SU-DHL-6 (cell line): ENCODE results near the gene KIF3C.
A peak's percentile ranks its signal among the peaks of the same experiment; 100 is the strongest.

Experiments used
- EZH2phosphoT487 ChIP-seq: fragments of 200-600 bp; sonication (generic), shearing (Covaris generic); conservative IDR thresholded peaks from 2 replicates; pipeline ENCODE4 v1.6.1; 2018; ENCODE audit warnings: mild to moderate bottlenecking, antibody characterized with exemption, low read length, moderate library complexity, mixed read lengths
- TF ChIP-seq, protein P1 (sequence below): fragments of 200-600 bp; sonication (generic); IDR thresholded peaks from one replicate; pipeline ENCODE4 v1.5.1; 2017; ENCODE audit warnings: antibody characterized with exemption, mild to moderate bottlenecking, low read length, moderate library complexity; ENCODE audit not compliant: insufficient read depth, poor library complexity, severe bottlenecking

DNA sequence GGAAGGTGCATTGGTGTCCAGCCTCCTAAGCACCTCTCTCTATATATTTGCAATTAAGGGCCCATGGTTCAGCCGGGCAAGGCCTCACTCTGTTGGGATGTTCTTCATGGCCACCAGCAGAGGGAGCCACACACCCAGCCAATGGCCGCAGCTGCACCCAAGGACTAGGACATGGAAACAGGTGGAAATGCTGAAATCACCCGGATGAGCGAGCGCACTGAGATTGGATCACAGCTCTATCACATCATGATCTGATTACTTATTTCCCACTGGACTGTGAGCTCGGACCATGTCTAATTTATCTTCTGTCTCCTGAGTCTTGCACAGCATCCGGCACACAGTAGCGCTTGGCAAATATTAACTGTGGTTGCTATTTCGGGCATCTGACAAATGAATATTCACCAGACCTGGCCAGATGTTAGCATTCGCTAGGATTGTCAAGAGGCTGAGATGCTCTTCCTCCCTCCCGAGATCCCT is 31.2 kb downstream of the KIF3C start:
- TF ChIP-seq, protein P1, sequence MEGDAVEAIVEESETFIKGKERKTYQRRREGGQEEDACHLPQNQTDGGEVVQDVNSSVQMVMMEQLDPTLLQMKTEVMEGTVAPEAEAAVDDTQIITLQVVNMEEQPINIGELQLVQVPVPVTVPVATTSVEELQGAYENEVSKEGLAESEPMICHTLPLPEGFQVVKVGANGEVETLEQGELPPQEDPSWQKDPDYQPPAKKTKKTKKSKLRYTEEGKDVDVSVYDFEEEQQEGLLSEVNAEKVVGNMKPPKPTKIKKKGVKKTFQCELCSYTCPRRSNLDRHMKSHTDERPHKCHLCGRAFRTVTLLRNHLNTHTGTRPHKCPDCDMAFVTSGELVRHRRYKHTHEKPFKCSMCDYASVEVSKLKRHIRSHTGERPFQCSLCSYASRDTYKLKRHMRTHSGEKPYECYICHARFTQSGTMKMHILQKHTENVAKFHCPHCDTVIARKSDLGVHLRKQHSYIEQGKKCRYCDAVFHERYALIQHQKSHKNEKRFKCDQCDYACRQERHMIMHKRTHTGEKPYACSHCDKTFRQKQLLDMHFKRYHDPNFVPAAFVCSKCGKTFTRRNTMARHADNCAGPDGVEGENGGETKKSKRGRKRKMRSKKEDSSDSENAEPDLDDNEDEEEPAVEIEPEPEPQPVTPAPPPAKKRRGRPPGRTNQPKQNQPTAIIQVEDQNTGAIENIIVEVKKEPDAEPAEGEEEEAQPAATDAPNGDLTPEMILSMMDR, result peak; percentile 91
- no peak for TF ChIP-seq EZH2phosphoT487
